ENCODE measurements around the gene RNF4. TPM values are rescaled to one million over a fixed set of nuclear protein-coding genes. Genes with fewer than 3 reads are reported as not detected.

The RNF4 gene
- total RNA-seq, 2 experiments from 2014 or later: 65.0 to 76.5 TPM

GRCh38 chr4:2421928-2422327, 47.0 kb upstream of the RNF4 start:
- CTCF ChIA-PET (ENCODE audit: unreplicated experiment): interaction anchor here (0.6 kb wide), 1 partner anchor 20 kb away, joined by 3 read pairs; no protein-coding TSS in a partner anchor

GRCh38 chr4:2423066-2423465, 45.8 kb upstream of the RNF4 start:
- BruUV-seq (replicated peaks): no TSS peak
- no peak for TF ChIP-seq EZH2phosphoT487 (IDR thresholded peaks at IDR 0.05; ENCODE audit: borderline replicate concordance, low read depth, low read length)
- no peak for TF ChIP-seq CTCF (conservative IDR thresholded peaks at IDR 0.05; ENCODE audit: low read length)
- Histone ChIP-seq H3K27ac (ENCODE audit: low read depth, low read length, poor library complexity, severe bottlenecking) (no peak overlapping the region), H3K9me3 (ENCODE audit: low read length) (no peaks in the 10 kb centered on the region), H4K20me1 (ENCODE audit: insufficient read depth, low read length) (no peaks in the 10 kb centered on the region), H3K79me2 (ENCODE audit: insufficient read depth, low read depth, low read length) (no peaks in the 10 kb centered on the region), H3K4me2 (ENCODE audit: low read length) (no peak overlapping the region), H3K9me2 (ENCODE audit: insufficient read depth, low read length) (no peaks in the 10 kb centered on the region), H3K36me3 (ENCODE audit: insufficient read depth, low read length) (no peaks in the 10 kb centered on the region), H3K4me1 (ENCODE audit: insufficient read depth, low read length, poor library complexity, severe bottlenecking) (peaks cover 23% of the 10 kb centered on the region), H3K4me3 (ENCODE audit: low read depth, low read length, poor library complexity, severe bottlenecking) (no peak overlapping the region), H2AFZ (ENCODE audit: low read length) (no peak overlapping the region)
- intact Hi-C loops (cut with micrococcal nuclease; ENCODE audit: unreplicated experiment): no loop called here
- ChIA-PET POLR2A (no interaction called here), CTCF (ENCODE audit: unreplicated experiment) (interaction anchor here (0.6 kb wide), 1 partner anchor 367 kb away, joined by 3 read pairs; no protein-coding TSS in a partner anchor)
- no peak for DNase-seq (ENCODE audit: low spot score)

More at GRCh38 chr4:2421928-2422327, 47.0 kb upstream of the RNF4 start:
- H3K27ac ChIP-seq (ENCODE audit: low read depth, low read length, poor library complexity, severe bottlenecking): no peak overlapping the region
- no peaks in the 10 kb centered on the region for H3K9me2 ChIP-seq (ENCODE audit: insufficient read depth, low read length)
- TF ChIP-seq CTCF (conservative IDR thresholded peaks at IDR 0.05; ENCODE audit: low read length) (no peak), EZH2phosphoT487 (IDR thresholded peaks at IDR 0.05; ENCODE audit: borderline replicate concordance, low read depth, low read length) (no peak)
- no TSS peak for BruUV-seq (replicated peaks)
- H3K79me2 ChIP-seq (ENCODE audit: insufficient read depth, low read depth, low read length): no peaks in the 10 kb centered on the region
- no peak overlapping the region for H3K4me3 ChIP-seq (ENCODE audit: low read depth, low read length, poor library complexity, severe bottlenecking)
- no peak overlapping the region for H2AFZ ChIP-seq (ENCODE audit: low read length)
- DNase-seq (ENCODE audit: low spot score): peak; percentile 25
- no peaks in the 10 kb centered on the region for H4K20me1 ChIP-seq (ENCODE audit: insufficient read depth, low read length)
- POLR2A ChIA-PET: interaction anchor here (0.7 kb wide), 1 partner anchor 111 kb away, joined by 8 read pairs; no protein-coding TSS in a partner anchor
- no peaks in the 10 kb centered on the region for H3K9me3 ChIP-seq (ENCODE audit: low read length)
- H3K4me2 ChIP-seq (ENCODE audit: low read length): peak overlapping the region; percentile 39
- intact Hi-C loops (cut with micrococcal nuclease; ENCODE audit: unreplicated experiment): no loop called here
- peaks cover 23% of the 10 kb centered on the region for H3K4me1 ChIP-seq (ENCODE audit: insufficient read depth, low read length, poor library complexity, severe bottlenecking)
- H3K36me3 ChIP-seq (ENCODE audit: insufficient read depth, low read length): no peaks in the 10 kb centered on the region

- DNase-seq (ENCODE audit: low spot score): no peak
- TF ChIP-seq CTCF (conservative IDR thresholded peaks at IDR 0.05; ENCODE audit: low read length) (no peak), EZH2phosphoT487 (IDR thresholded peaks at IDR 0.05; ENCODE audit: borderline replicate concordance, low read depth, low read length) (no peak)
- H4K20me1 ChIP-seq (ENCODE audit: insufficient read depth, low read length): no peaks in the 10 kb centered on the region
- BruUV-seq (replicated peaks): no TSS peak
- no peaks in the 10 kb centered on the region for H3K9me3 ChIP-seq (ENCODE audit: low read length)
- H3K9me2 ChIP-seq (ENCODE audit: insufficient read depth, low read length): no peaks in the 10 kb centered on the region
- peaks cover 23% of the 10 kb centered on the region for H3K4me1 ChIP-seq (ENCODE audit: insufficient read depth, low read length, poor library complexity, severe bottlenecking)
- ChIA-PET CTCF (ENCODE audit: unreplicated experiment) (interaction anchor here (0.6 kb wide), 1 partner anchor 366 kb away, joined by 3 read pairs; no protein-coding TSS in a partner anchor), POLR2A (no interaction called here)
- no peak overlapping the region for H3K4me3 ChIP-seq (ENCODE audit: low read depth, low read length, poor library complexity, severe bottlenecking)
- intact Hi-C loops (cut with micrococcal nuclease; ENCODE audit: unreplicated experiment): no loop called here
- H3K27ac ChIP-seq (ENCODE audit: low read depth, low read length, poor library complexity, severe bottlenecking): no peak overlapping the region
- no peak overlapping the region for H3K4me2 ChIP-seq (ENCODE audit: low read length)
- no peak overlapping the region for H2AFZ ChIP-seq (ENCODE audit: low read length)
- no peaks in the 10 kb centered on the region for H3K79me2 ChIP-seq (ENCODE audit: insufficient read depth, low read depth, low read length)
- no peaks in the 10 kb centered on the region for H3K36me3 ChIP-seq (ENCODE audit: insufficient read depth, low read length)
These were observed 45.2 kb upstream of the RNF4 start for GRCh38 chr4:2423695-2424094.

Data from OCI-LY7 (cell line).